GM12878 (cell line): Measurements from ENCODE around the gene SNAI1. TPM values are rescaled to one million over a fixed set of nuclear protein-coding genes. Genes with fewer than 3 reads are reported as not detected.

ENCODE experiments used
- polyA plus RNA-seq, 11 experiments: library from polyadenylated mRNA; depleted of rRNA in 4 of 11; unstranded in 6 of 11; stranded (reverse) in 5 of 11; fragments of >200 nt; fragmentation: Nextera tagmentation in 4 of 11; fragmentation: Illumina TruSeq in 1 of 11; extraction: Ambion mirVana in 4 of 11; extraction: Trizol in 1 of 11; gene quantifications; 1 replicate in 1 of 11; 2 replicates in 10 of 11; pipeline versions ENCODE4 v1.2.1 to v1.2.3, GENCODE V29; 2011 to 2016; ENCODE audit warnings: inconsistent platforms in 2 of 11, missing spikeins in 2 of 11, low read depth in 1 of 11
- small RNA-seq: library from RNA; depleted of rRNA; stranded (forward); fragments of <200 nt; gene quantifications from one replicate; pipeline ENCODE3, GENCODE V24; 2014
- total RNA-seq, 4 experiments: library from RNA; depleted of rRNA in 3 of 4; stranded (reverse); fragments of >200 nt in 3 of 4; fragmentation: Illumina TruSeq in 1 of 4; extraction: Trizol in 1 of 4; gene quantifications; 2 replicates each; pipeline versions ENCODE4 v1.2.1 to v1.2.3, GENCODE V29; 2013 to 2021

Gene SNAI1
- total and polyA plus RNA-seq, 10 of the 15 experiments (the other 5 are each of a cell fraction or from before 2014, with no cell fraction given), result 0.11 to 0.79 (median 0.24) TPM; not detected in 2

Small RNA genes lying within 50 kb of the gene (small RNA-seq; reads per million reads assigned to genes)
- gene RF00017, result not detected
- not detected for gene RNU6-147P

Other genes with a start within 250 kb of the SNAI1 start
- 11.7 and 15.5 TPM in 2 replicates for gene SLC9A8, start 170.2 kb upstream of the SNAI1 start, total RNA-seq (2014; rRNA removed)
- 7.8 and 8.8 TPM in 2 replicates for gene SLC9A8, start 170.2 kb upstream of the SNAI1 start, total RNA-seq (2014; rRNA removed; fragmentation: Illumina TruSeq; extraction: Trizol)
- gene SLC9A8, start 170.2 kb upstream of the SNAI1 start, total RNA-seq (2021), result 11.5 and 11.8 TPM in 2 replicates
- gene SLC9A8, start 170.2 kb upstream of the SNAI1 start, polyA plus RNA-seq (2011; rRNA removed), result 3.0 and 5.1 TPM in 2 replicates
- gene SLC9A8, start 170.2 kb upstream of the SNAI1 start, polyA plus RNA-seq (2014; fragmentation: Illumina TruSeq; extraction: Trizol), result 6.5 and 8.2 TPM in 2 replicates
- gene SLC9A8, start 170.2 kb upstream of the SNAI1 start, polyA plus RNA-seq (2014; fragmentation: Nextera tagmentation; extraction: Ambion mirVana), result under 1 TPM; 0.40 to 0.53 TPM
- gene SLC9A8, start 170.2 kb upstream of the SNAI1 start, polyA plus RNA-seq (2014; rRNA removed), result 8.9 and 9.5 TPM in 2 replicates
- 1 to 10 TPM; 4.7 to 4.9 TPM for gene SLC9A8, start 170.2 kb upstream of the SNAI1 start, polyA plus RNA-seq (2016; fragmentation: Nextera tagmentation; extraction: Ambion mirVana)
- gene SPATA2, start 67.5 kb upstream of the SNAI1 start, total RNA-seq (2014; rRNA removed), result 3.7 and 5.3 TPM in 2 replicates
- gene SPATA2, start 67.5 kb upstream of the SNAI1 start, total RNA-seq (2014; rRNA removed; fragmentation: Illumina TruSeq; extraction: Trizol), result 2.9 and 3.4 TPM in 2 replicates
- 10.1 and 11.7 TPM in 2 replicates for gene SPATA2, start 67.5 kb upstream of the SNAI1 start, total RNA-seq (2021)
- 2.8 and 5.5 TPM in 2 replicates for gene SPATA2, start 67.5 kb upstream of the SNAI1 start, polyA plus RNA-seq (2011; rRNA removed)
- 4.6 and 5.7 TPM in 2 replicates for gene SPATA2, start 67.5 kb upstream of the SNAI1 start, polyA plus RNA-seq (2014; fragmentation: Illumina TruSeq; extraction: Trizol)
- 1 to 10 TPM in 1 of 2 experiments, under 1 TPM in 1; 0.93 to 1.3 TPM for gene SPATA2, start 67.5 kb upstream of the SNAI1 start, polyA plus RNA-seq (2014; fragmentation: Nextera tagmentation; extraction: Ambion mirVana)
- gene SPATA2, start 67.5 kb upstream of the SNAI1 start, polyA plus RNA-seq (2014; rRNA removed), result 6.4 and 7.8 TPM in 2 replicates
- 1 to 10 TPM; 7.9 to 8.7 TPM for gene SPATA2, start 67.5 kb upstream of the SNAI1 start, polyA plus RNA-seq (2016; fragmentation: Nextera tagmentation; extraction: Ambion mirVana)
- gene RNF114, start 46.6 kb upstream of the SNAI1 start, total RNA-seq (2014; rRNA removed), result 48.0 and 48.3 TPM in 2 replicates
- 36.6 and 39.1 TPM in 2 replicates for gene RNF114, start 46.6 kb upstream of the SNAI1 start, total RNA-seq (2014; rRNA removed; fragmentation: Illumina TruSeq; extraction: Trizol)
- 56.9 and 62.9 TPM in 2 replicates for gene RNF114, start 46.6 kb upstream of the SNAI1 start, total RNA-seq (2021)
- 80.1 and 90.7 TPM in 2 replicates for gene RNF114, start 46.6 kb upstream of the SNAI1 start, polyA plus RNA-seq (2011; rRNA removed)
- 42.3 and 46.4 TPM in 2 replicates for gene RNF114, start 46.6 kb upstream of the SNAI1 start, polyA plus RNA-seq (2014; fragmentation: Illumina TruSeq; extraction: Trizol)
- gene RNF114, start 46.6 kb upstream of the SNAI1 start, polyA plus RNA-seq (2014; fragmentation: Nextera tagmentation; extraction: Ambion mirVana), result 10 to 100 TPM; 28.0 to 33.2 TPM
- 38.9 and 44.3 TPM in 2 replicates for gene RNF114, start 46.6 kb upstream of the SNAI1 start, polyA plus RNA-seq (2014; rRNA removed)
- gene RNF114, start 46.6 kb upstream of the SNAI1 start, polyA plus RNA-seq (2016; fragmentation: Nextera tagmentation; extraction: Ambion mirVana), result 10 to 100 TPM; 75.3 to 82.3 TPM
- gene UBE2V1, start 130.2 kb downstream of the SNAI1 start, total RNA-seq (2014; rRNA removed), result 51.8 and 57.8 TPM in 2 replicates
- 87.4 and 90.5 TPM in 2 replicates for gene UBE2V1, start 130.2 kb downstream of the SNAI1 start, total RNA-seq (2014; rRNA removed; fragmentation: Illumina TruSeq; extraction: Trizol)
- 102 and 104 TPM in 2 replicates for gene UBE2V1, start 130.2 kb downstream of the SNAI1 start, total RNA-seq (2021)
- gene UBE2V1, start 130.2 kb downstream of the SNAI1 start, polyA plus RNA-seq (2011; rRNA removed), result 110 and 131 TPM in 2 replicates
- gene UBE2V1, start 130.2 kb downstream of the SNAI1 start, polyA plus RNA-seq (2014; fragmentation: Illumina TruSeq; extraction: Trizol), result 219 and 257 TPM in 2 replicates
- 100 to 1,000 TPM; 151 to 215 TPM for gene UBE2V1, start 130.2 kb downstream of the SNAI1 start, polyA plus RNA-seq (2014; fragmentation: Nextera tagmentation; extraction: Ambion mirVana)
- gene UBE2V1, start 130.2 kb downstream of the SNAI1 start, polyA plus RNA-seq (2014; rRNA removed), result 109 and 131 TPM in 2 replicates
- gene UBE2V1, start 130.2 kb downstream of the SNAI1 start, polyA plus RNA-seq (2016; fragmentation: Nextera tagmentation; extraction: Ambion mirVana), result 100 to 1,000 TPM; 181 to 188 TPM
- gene PEDS1, start 170.7 kb downstream of the SNAI1 start, total RNA-seq (2014; rRNA removed), result 24.2 and 24.5 TPM in 2 replicates
- 12.1 and 12.2 TPM in 2 replicates for gene PEDS1, start 170.7 kb downstream of the SNAI1 start, total RNA-seq (2014; rRNA removed; fragmentation: Illumina TruSeq; extraction: Trizol)
- gene PEDS1, start 170.7 kb downstream of the SNAI1 start, total RNA-seq (2021), result 15.1 and 15.4 TPM in 2 replicates
- 5.2 and 15.9 TPM in 2 replicates for gene PEDS1, start 170.7 kb downstream of the SNAI1 start, polyA plus RNA-seq (2011; rRNA removed)
- 9.9 and 17.8 TPM in 2 replicates for gene PEDS1, start 170.7 kb downstream of the SNAI1 start, polyA plus RNA-seq (2014; fragmentation: Illumina TruSeq; extraction: Trizol)
- gene PEDS1, start 170.7 kb downstream of the SNAI1 start, polyA plus RNA-seq (2014; fragmentation: Nextera tagmentation; extraction: Ambion mirVana), result 1 to 10 TPM; 1.7 to 4.3 TPM
- 25.6 and 26.1 TPM in 2 replicates for gene PEDS1, start 170.7 kb downstream of the SNAI1 start, polyA plus RNA-seq (2014; rRNA removed)
- gene PEDS1, start 170.7 kb downstream of the SNAI1 start, polyA plus RNA-seq (2016; fragmentation: Nextera tagmentation; extraction: Ambion mirVana), result 10 to 100 TPM; 19.7 to 20.9 TPM
- 4.1 and 5.9 TPM in 2 replicates for gene CEBPB, start 207.8 kb downstream of the SNAI1 start, total RNA-seq (2014; rRNA removed)
- 1.3 and 1.5 TPM in 2 replicates for gene CEBPB, start 207.8 kb downstream of the SNAI1 start, total RNA-seq (2014; rRNA removed; fragmentation: Illumina TruSeq; extraction: Trizol)
- gene CEBPB, start 207.8 kb downstream of the SNAI1 start, total RNA-seq (2021), result 6.9 and 8.8 TPM in 2 replicates
- gene CEBPB, start 207.8 kb downstream of the SNAI1 start, polyA plus RNA-seq (2011; rRNA removed), result 1.6 and 1.9 TPM in 2 replicates
- 0.22 and 0.62 TPM in 2 replicates for gene CEBPB, start 207.8 kb downstream of the SNAI1 start, polyA plus RNA-seq (2014; fragmentation: Illumina TruSeq; extraction: Trizol)
- under 1 TPM; 0.18 to 0.73 TPM for gene CEBPB, start 207.8 kb downstream of the SNAI1 start, polyA plus RNA-seq (2014; fragmentation: Nextera tagmentation; extraction: Ambion mirVana)
- 7.3 and 8.2 TPM in 2 replicates for gene CEBPB, start 207.8 kb downstream of the SNAI1 start, polyA plus RNA-seq (2014; rRNA removed)
- 1 to 10 TPM in 1 of 2 experiments, under 1 TPM in 1; 0.45 to 6.6 TPM for gene CEBPB, start 207.8 kb downstream of the SNAI1 start, polyA plus RNA-seq (2016; fragmentation: Nextera tagmentation; extraction: Ambion mirVana)